Activated naive CD4-positive, alpha-beta T cell treated with anti-CD3 and anti-CD28 coated beads, Interleukin-2, amount 50 U/mL, for 16 hours (primary cell): ENCODE results near the gene LRRC27.
A peak's percentile ranks its signal among the peaks of the same experiment; 100 is the strongest.
"Not testable (repeated sequence)": the region's sequence is repeated elsewhere in the genome, so short reads cannot be mapped to it uniquely, and the experiment has no call there.

ENCODE experiments used
- DNase-seq: peaks from one replicate; pipeline ENCODE4 v3.0.0-alpha.2; 2020

LRRC27 gene

DNA sequence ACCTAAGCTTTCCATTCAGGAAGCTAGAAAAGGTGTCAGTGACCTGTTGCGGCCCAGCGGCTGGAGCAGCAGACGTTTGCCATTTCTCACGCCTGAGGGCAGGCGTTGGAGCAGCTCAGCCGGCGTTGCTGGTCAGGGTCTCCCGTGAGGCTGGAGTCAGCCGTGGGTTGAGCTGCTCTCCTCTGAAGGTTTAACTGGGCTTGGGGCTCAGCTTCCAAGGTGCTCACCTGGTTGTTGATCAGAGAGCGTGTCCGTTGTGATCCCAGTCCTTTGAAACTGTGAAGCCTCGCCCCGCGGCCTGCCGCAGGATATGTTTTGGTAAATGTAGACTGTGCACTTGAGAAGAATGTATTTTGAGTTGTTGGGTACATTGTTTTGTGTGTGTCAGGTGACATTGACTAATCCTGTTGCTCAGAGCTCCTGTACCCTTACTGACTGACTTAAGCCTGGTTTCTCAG, 44.4 kb downstream of the LRRC27 start:
- DNase-seq: no peak

DNA sequence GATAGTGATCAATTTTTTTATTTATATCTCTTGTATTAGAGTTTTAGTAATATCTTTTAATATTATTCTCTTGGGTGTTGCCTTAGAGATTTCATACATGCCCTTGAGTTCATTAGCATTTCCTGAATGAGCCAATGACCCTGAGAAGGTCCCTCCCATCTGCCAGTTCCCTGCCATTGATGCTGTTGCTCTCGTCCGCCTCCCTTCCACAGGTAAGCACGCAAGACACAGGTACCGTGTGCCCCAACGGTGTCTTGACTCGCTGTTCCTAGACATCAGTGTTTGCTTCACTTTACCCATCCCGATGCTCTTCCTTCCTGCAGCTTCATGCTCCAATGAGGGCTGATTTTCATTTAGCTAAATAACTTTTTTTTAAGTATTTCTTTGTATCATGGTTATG, 45.3 kb downstream of the LRRC27 start:
- DNase-seq: no peak

DNA sequence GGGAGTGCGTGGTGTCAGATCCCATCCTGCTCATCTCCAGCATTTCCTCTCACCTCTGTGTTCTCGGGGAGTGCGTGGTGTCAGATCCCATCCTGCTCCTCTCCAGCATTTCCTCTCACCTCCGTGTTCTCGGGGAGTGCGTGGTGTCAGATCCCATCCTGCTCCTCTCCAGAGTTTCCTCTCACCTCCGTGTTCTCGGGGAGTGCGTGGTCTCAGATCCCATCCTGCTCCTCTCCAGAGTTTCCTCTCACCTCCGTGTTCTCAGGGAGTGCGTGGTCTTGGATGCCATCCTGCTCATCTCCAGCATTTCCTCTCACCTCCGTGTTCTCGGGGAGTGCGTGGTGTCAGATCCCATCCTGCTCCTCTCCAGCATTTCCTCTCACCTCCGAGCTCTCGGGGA, 47.0 kb downstream of the LRRC27 start:
- not testable (repeated sequence) for DNase-seq

DNA sequence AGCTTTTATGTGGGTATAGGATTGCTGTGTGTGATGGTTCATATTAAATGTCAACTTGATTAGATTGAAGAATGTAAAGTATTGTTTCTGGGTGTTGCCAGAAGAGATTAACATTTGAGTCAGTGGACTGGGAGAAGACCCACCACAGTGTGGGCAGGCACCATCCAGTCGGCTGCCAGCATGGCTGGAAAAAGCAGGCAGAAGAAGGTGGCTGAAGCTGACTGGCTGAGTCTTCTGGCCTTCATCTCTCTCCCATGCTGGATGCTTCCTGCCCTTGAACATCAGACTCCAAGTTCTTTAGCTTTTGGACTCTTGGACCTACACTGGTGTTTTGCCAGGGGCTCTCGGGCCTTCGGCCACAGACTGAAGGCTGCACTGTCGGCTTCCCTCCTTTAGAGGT, 49.0 kb downstream of the LRRC27 start:
- DNase-seq: not testable (repeated sequence)

DNA sequence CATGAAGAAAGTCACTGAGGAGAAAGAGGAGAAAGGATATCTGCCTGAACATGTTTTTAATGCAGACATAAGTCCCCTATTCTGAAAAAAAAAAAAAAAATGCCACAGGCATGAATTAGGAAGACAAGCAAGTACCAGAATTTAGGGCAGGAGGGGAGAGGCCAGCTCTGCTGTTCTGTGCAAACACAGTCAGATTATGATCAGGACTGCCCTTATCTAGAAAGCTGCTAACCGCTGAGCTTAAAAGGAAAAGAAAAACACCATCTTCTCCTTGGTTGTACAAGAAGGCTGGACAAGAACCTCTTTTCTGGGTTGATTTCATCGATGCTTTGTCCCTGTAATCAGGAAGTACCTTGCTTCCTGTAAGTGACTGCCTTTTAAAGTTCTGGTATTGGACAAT, 49.7 kb downstream of the LRRC27 start:
- DNase-seq: no peak

DNA sequence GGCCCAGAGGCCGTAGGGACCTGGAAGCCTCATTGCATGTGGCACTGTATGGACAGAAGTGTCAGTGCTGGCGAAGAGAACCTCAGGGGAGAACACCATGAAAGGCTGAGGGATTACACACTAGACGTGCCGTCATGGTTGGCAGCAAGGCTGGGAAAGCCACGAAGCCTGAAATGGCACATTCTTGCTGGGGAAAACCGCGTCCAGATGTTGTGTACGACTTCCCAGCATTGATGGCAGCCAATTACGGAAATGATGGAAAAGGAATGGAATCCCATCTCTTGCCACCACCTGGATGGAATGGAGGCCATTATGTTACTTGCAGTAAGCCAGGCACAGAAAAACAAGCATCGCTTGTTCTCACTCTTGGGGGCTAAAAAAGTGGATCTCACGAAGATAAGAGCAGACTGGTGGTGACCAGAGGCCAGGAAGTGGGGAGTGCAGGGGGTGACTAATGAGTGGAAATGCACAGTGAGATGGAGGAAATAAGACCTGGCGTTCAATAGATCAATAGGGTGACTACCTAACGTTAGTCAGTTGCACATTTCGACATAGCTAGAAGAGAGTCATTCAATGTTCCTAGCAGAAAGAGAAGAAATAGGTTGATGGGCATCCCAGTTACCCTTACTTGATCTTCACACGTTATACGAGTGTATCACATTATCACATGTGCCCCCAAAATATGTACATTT, 50.4 kb downstream of the LRRC27 start:
- no peak for DNase-seq

DNA sequence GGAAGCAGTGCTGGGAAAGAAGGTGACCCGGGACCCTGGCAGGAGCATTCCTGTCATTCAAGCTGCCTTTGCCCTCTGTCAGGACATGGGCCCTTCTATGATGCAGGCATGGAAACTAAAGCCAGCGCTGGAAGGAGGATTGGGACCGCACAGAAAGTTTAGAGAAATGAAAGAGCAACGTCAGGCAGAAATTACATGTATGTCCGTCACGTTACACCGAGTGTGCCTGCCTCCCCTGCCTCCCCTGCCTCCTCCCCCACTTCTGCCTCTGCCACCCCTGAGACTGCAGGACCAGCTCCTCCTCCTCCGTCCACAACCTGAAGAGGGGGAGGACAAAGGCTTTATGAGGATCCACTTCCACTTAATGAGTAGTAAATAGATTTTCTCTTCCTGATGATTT, 51.1 kb downstream of the LRRC27 start:
- DNase-seq: no peak

DNA sequence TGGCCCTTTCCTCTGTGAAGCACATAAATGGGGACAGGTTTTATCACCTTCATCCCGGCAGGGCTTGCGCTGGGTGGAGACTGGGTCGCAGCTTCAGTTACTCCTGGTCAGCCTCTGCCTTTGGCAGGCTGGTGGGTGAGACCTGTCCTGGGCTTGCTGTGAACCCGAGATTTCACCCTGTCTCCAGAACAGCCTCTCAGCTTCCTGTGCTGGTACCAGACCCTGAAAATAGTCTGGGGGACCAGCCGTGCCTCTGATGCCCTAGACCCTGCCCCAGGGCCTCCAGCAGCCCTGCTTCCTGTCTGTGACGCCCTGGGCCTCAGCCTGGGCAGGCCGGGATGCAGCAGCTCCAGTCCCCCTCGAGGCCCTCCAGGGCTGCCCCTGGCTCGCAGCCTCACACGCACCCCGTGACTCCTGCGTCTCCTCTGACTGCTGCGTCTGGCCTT, 51.8 kb downstream of the LRRC27 start:
- no peak for DNase-seq

DNA sequence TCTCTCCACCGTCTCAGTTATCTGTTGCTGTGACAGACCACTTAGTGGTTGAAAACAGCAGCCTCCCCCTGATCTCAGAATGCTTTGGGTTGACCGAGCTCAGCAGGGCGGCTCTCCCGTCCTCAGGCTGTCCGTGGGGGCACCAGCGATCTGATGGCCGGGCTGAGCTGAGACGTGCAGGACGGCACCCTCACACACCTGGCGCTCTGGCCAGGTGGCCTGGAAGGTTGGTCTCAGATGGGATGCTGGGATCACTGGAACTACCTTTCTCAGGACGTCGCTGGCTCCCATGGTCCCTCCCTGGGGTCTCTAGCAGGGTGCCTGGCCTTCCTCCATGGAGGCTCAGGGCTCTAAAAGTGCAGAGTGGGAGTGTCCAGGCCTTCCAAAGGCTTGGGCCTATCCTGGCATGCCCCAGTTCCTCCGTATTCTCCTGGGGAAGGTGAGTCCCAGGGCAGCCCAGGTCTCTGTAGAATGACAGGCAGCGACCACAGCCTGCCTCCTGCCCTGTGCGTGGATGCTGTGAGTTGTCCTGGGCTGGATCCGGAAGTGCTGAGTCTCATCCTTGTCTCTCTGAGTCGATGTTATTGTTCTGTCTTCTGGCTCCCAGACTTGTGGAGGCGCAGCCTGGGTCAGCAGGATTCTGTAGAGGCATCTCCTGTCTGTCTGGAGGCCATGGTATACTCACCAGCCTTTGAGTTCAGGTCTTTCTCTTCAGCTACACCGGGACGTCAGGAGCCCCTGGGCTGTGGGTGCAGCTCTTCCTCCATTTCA, 52.8 kb downstream of the LRRC27 start:
- DNase-seq: no peak

DNA sequence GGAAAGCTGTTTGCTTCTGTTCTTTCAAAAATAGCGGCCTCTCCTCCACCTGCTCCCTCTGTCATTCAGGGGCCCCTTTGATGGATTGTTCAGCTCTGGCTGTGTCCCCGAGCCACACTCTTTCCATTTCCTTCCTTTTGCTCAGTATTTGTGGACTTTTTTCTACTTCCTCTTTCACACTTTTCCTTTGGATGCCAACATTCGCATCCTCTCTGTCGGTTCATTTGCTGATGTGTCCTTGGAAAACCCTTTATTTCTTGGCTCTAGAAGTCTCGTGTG, 53.3 kb downstream of the LRRC27 start:
- no peak for DNase-seq

DNA sequence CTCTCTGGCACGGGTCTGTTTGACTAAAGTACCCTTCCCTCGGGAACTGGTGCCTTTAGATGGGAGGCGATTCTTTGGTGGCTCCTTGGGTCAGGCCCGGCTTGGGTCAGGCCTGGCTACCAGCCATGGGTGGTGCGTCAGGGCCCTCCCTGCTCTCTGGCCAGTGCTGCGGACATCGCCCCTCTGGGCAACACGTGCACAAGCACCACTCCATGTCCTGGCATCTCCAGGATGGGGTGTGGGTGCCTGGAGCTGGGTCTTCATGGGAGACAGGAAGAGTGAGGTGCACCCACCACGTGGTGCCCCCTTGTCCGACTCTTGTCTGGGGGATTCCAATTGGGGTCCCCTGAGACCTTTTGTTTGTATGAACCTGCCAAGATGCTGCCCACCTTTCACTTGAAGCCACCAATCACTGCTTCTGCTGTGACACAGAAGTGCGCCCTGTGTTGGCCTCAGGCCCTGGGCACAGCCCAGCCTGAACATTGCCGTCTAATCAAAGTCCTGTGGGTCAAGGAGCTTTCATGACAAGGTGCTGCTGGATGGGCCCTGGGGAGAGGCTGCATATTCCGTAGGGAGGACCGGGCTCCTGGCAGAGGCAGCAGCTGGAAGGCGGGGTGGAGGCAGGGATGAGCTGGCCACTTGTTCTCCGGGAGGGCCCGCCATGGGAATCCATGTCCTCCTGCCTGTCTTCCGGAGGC, 53.9 kb downstream of the LRRC27 start:
- DNase-seq: peak; percentile 9

DNA sequence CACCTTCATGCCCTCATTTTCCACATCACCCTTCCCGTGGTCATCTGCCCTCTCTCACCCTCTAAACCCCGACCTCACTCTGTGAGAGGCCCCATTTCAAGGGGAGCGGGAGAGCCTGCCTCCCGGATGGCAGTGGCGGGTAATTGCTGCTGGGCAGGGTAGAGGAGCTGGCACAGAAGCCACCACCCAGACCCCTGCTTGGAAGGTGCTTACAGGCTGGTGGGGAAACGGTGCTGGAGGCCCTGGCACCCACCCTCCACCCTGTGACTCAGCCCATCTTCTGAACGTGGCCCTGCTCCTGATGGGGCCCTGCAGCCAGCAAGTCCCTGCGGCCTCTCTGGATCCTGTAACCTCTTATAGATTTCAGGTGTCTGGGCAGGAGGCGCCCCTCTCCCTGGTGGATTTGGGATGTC, 54.4 kb downstream of the LRRC27 start:
- peak; percentile 10 for DNase-seq

DNA sequence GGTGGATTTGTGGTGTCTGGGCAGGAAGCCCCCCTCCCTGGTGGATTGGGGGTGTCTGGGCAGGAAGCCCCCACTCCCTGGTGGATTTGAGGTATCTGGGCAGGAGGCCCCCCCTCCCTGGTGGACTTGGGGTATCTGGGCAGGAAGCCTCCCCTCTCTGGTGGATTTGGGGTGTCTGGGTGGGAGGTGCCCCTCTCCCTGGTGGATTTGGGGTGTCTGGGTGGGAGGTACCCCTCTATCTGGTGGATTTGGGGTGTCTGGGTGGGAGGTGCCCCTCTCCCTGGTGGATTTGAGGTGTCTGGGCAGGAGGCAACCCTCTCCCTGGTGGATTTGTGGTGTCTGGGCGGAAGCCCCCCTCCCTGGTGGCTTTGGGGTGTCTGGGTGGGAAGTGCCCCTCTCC, 54.9 kb downstream of the LRRC27 start:
- not testable (repeated sequence) for DNase-seq

DNA sequence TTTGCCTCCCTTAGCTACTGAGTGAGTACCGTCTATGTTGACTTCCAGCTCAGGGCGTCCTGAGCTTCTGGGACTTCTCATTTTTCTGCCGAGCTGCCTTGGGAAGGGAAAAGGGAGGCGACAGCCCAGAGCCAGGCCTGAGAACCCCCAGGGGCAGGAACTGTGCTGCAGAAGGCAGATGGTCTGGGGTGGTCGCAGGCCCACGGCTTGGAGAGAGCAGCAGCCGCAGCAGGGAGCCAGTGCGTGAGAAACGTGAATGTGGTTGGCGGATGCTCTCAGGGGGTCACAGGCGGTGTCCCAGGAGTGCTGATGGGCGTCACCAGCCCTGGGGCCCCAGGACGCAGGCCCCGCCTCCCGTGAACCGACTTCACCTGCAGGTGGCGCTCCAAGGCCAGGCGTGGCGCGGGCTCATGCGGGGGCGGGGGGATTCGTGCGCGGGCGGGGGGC, 55.8 kb downstream of the LRRC27 start:
- DNase-seq: peak; percentile 76

DNA sequence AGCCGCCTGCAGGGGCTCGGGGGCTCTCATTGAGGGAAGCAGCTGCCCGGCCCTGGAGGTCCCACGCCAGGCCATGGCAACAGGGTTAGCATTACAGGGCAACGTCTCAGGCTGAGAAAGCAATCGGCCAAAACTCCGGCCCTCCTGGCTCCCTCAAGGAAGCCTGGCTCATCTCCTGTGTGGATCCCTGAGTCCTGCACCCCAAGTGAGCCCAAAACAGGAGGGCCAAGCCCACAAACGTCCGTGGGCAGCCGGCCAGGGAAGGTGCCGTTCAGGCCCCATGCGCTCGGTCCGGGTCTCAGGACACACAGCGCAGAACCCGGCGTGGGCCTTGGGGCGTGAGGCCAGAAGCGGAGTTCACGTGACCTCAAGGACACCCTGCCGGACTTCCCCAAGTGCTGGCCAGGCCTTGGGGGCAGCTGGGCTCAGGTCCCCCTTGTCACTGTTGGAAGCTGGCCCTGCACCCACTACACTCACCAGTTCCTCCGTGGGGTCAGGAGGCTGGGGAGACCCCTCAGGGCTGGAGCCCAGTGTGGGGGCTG, 57.0 kb downstream of the LRRC27 start:
- peak; percentile 10 for DNase-seq

DNA sequence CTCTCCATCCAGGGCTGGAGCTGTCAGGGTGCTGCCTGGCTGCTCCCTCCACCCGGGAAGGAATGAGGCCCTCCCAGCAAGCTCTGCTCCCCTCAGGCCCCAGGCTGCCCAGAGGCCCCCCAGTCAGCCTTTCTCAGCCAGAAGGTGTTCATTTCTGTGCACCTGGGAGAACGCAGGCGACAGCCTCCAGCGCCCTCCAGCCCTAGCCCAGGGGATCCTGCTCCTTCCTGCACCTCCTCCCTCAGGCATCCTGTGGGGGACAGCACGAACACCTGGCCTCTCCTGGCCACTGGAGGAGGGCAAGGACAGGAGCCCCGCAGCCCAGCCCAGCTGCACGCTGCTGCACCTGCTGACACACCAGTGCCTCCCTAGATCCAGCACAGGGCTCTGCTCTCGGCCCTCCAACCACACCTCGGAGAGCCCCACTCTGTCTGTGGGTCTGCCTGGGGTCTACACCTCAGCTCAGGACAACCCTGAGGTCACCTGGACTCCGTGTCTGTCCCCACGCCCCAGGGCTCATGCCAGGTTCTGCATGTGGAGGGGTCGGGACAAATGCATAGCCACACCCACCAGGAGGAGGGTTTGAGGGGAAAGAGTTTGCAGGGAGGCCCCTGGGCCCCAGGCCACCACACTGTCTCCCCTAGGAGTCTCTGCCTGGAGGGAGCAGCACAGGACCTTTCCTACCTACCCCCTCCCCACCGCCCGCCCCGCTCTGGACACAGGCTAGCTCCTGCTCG, 57.6 kb downstream of the LRRC27 start:
- DNase-seq: peak; percentile 12

DNA sequence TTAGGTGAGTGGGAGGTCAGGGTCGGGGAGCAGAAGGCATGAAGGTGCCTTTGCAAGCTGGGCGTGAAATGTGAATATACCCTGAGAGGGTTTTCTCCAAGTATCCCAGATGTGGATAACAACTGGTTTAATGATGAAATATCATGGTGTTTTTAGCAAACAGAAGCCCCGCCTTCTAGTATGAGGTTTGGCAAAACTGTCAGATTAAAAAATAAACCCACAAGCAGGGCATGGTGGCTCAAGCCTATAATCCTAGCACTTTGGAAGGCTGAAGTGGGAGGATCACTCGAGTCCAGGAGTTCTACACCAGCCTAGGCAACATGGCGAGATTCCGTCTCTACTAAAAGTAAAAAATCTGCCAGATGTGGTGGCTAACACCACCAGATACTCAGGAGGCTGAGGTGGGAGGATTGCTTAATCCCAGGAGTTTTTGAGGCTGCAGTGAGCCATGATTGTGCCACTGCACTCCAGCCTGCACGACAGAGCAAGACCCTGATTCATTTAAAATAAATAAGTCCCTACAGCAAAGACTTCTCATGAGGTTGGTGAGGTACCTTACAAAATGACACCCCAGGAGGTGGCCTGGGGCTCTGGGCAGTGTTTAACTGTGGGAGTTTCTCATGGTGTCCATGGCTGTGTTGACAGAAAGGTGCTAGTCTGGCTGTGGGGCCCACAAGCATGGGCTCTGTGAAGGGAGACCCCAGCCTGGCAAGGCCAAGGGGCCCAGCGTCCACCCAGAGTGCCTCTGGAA, 58.4 kb downstream of the LRRC27 start:
- DNase-seq: no peak

DNA sequence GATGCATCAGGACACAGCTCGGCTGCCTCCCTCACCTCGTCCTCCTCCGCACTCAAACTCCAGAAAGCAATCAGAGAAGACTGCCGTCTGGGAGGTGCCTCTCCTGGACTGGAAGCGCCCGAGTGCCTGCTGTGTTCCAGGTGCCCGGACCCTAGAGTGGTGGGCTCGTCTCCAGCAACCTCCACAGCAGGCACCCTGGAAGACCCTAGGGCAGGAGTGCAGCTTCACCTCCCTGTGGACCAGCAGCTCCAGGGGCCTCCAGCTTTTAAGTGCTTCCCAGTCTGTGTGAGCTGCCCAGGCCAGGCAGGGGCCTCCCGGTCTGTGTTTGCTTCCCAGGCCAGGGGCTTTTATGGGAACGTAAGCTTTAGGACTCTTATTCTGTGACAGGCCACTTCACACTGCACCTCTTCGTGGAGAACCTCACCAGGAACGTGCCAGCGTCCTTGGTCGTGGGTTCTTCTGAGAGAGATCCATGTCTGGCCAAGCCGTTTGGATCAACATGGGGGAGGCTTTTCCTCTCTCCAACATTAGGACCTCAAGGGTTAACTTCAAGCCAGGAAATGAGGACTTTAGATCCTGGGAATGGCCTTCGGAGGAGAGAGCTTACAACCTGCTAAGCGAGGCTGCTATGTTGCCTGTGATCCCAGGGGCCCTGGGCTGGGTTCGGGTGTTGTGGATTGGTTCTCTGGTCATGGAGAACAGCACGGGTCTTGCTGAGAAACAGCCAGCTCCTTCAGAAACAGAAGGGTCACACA, 59.1 kb downstream of the LRRC27 start:
- DNase-seq: no peak

DNA sequence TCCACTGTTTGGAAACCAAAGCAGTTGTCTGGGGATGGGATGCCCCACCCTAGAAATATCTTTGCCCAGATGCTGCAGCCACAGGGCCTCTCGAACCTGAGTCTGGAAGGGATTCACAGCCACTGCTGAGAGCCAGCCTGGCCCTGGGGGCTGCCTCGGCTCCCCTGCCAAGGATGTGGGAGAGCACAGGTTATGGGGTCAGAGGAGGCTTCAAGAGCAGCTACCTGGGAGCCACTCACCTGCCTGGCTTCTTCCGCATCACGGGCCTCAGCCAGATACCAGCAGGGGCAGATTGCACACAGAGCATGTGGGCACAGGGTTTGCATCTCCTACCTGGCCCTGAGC, 59.7 kb downstream of the LRRC27 start:
- DNase-seq: no peak

DNA sequence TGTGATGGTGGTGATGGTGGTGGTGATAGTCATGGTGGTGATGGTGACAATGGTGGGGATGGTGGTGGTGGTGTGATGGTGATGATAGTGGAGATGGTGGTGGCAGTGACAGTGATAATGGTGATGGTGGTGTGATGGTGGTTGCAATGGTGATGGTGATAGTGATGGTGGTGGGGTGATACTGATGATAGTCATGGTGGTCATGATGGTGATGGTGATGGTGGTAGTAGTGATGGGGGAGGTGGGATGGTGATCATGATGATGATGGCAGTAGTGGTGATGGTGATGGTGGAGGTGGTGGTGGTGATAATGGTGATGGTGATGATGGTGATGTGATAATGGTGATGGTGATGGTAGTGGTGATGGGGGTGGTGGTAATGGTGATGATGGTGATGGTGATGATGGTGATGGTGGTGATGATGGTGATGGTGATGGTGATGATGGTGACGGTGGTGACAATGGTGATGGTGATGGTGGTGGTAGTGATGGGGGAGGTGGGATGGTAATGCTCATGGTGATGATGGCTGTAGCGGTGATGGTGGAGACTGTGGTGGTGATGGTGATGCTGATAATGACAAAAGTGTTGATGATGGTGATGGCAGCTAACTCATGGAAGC, 60.3 kb downstream of the LRRC27 start:
- no peak for DNase-seq
